ENCODE results near the gene TRIM14. TPM values are rescaled to one million over a fixed set of nuclear protein-coding genes. Genes with fewer than 3 reads are reported as not detected.

TRIM14 gene
- total RNA-seq, 4 donors from 2014 or later = 12.0 to 17.5 (median 16.3) TPM

DNA sequence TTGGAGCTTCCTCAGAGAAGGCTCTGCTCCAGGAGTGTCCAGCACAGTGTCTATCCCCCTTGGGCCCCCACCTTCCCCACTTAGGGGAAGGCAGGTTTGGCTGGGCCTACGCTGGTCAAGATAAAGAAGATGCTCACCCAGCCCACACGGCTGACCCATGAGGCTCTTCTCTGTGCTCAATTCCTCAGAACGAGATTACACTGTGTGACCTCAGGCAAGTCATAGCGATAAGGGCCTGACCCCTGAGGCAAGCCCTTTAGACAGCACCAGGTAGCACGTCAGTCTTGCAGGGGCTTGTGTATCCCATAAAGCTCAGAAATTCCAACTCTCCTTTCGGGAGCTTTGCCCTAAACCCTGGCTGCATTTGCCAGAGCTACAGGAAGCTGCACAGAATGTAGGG lies 40.8 kb upstream of the TRIM14 start:
- H3K4me3 ChIP-seq (ENCODE audit: low read depth, poor library complexity, severe bottlenecking) = no peak overlapping the region
- TF ChIP-seq, protein P1, sequence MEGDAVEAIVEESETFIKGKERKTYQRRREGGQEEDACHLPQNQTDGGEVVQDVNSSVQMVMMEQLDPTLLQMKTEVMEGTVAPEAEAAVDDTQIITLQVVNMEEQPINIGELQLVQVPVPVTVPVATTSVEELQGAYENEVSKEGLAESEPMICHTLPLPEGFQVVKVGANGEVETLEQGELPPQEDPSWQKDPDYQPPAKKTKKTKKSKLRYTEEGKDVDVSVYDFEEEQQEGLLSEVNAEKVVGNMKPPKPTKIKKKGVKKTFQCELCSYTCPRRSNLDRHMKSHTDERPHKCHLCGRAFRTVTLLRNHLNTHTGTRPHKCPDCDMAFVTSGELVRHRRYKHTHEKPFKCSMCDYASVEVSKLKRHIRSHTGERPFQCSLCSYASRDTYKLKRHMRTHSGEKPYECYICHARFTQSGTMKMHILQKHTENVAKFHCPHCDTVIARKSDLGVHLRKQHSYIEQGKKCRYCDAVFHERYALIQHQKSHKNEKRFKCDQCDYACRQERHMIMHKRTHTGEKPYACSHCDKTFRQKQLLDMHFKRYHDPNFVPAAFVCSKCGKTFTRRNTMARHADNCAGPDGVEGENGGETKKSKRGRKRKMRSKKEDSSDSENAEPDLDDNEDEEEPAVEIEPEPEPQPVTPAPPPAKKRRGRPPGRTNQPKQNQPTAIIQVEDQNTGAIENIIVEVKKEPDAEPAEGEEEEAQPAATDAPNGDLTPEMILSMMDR (IDR thresholded peaks at IDR 0.05) = no peak
- TF ChIP-seq POLR2A (IDR thresholded peaks at IDR 0.05) = no peak
- WGBS, 2 donors = 76 to 81% methylated on average over 6 of the region's 6 CpGs
- intact Hi-C loops (cut with DNase I; ENCODE audit: low total_unique reads) = no loop called here
- no peak for DNase-seq (ENCODE audit: low spot score in 2 of 2)

DNA sequence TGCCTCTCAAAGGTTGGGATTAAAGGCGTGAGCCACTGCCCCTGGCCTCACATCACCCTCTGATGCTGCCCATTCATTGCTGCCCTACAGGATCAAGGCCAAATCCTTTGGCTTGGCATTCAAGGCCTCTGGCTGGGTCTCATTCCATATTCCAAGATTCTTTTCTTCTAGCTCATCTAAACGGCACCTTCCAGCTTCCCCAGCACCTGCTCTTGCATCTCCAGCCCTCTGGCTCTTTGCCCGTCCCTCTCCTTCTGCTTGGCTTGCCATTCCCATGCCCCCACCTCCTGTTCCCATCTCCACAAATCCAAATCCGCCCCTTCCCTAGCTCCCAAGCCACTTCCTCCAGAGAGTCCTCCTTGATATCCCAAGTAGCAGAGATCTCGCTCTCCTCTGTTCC lies 40.3 kb upstream of the TRIM14 start:
- WGBS, 2 donors = 88 to 92% methylated on average over 5 of the region's 5 CpGs
- intact Hi-C loops (cut with DNase I; ENCODE audit: low total_unique reads) = no loop called here
- H3K4me3 ChIP-seq (ENCODE audit: low read depth, poor library complexity, severe bottlenecking) = no peak overlapping the region
- TF ChIP-seq, protein P1 (IDR thresholded peaks at IDR 0.05) = no peak
- no peak for TF ChIP-seq POLR2A (IDR thresholded peaks at IDR 0.05)
- DNase-seq (ENCODE audit: low spot score in 2 of 2) = no peak

DNA sequence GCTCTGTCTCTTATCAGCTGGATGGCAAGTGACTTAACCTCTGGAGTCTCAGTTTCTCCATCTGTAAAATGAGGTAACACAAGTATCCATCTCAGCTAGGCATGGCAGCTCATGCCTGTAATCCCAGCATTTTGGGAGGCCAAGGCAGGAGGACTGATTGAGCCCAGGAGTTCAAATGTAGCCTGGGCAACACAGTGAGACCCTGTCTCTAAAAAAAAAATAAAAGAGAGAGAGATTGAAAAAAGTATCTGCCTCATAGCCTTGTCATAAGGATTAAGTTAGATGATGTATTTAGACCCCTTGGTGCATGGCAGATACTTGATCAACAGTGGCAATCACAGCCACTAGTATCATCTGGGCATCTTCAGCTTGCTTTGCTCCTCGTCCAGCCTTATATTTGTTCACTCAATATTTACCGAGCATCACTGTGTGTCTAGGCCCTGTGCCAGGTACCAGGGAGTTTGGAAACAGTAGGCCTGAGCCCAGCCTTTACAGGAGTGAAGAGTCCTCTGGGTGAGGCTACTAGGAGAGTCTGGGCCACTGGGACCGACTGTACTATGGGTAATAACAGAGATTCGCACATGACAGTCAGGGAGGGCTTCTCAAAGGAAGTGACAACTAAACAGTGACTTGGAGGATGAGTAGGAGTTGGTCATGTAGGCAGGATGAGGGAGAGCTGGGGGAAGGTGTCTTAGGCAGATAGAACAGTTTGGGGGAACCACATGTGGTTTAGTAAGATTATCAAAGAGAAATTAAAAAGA lies 39.2 kb upstream of the TRIM14 start:
- no peak overlapping the region for H3K4me3 ChIP-seq (ENCODE audit: low read depth, poor library complexity, severe bottlenecking)
- intact Hi-C loops (cut with DNase I; ENCODE audit: low total_unique reads) = no loop called here
- WGBS, 2 donors = 85 to 88% methylated on average over 4 of the region's 4 CpGs
- DNase-seq (ENCODE audit: low spot score in 2 of 2) = no peak
- TF ChIP-seq POLR2A (IDR thresholded peaks at IDR 0.05) = no peak
- TF ChIP-seq, protein P1 (IDR thresholded peaks at IDR 0.05) = no peak

DNA sequence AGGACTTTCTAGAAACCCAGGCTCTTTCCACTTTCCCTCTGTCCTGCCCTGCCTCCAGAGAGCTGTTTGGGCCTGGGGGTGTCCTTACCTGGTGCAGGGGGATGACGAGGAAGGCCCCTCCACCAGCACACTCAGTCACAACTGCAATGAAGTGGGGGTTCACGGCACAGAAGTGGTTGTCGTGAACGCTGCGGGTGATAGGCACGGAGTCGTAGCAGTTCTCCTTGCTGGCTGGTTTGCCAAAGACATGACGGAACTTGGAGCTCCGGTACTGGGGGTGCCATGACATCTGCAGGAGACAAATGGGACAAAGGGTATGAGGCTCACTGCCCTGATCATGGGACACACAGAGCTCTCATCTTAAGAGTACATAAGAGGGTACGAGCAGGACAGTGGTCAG lies 38.4 kb upstream of the TRIM14 start:
- no peak for DNase-seq (ENCODE audit: low spot score in 2 of 2)
- intact Hi-C loops (cut with DNase I; ENCODE audit: low total_unique reads) = no loop called here
- 94 to 95% methylated on average over 10 of the region's 10 CpGs for WGBS, 2 donors
- TF ChIP-seq, protein P1 (IDR thresholded peaks at IDR 0.05) = no peak
- no peak for TF ChIP-seq POLR2A (IDR thresholded peaks at IDR 0.05)
- H3K4me3 ChIP-seq (ENCODE audit: low read depth, poor library complexity, severe bottlenecking) = no peak overlapping the region

DNA sequence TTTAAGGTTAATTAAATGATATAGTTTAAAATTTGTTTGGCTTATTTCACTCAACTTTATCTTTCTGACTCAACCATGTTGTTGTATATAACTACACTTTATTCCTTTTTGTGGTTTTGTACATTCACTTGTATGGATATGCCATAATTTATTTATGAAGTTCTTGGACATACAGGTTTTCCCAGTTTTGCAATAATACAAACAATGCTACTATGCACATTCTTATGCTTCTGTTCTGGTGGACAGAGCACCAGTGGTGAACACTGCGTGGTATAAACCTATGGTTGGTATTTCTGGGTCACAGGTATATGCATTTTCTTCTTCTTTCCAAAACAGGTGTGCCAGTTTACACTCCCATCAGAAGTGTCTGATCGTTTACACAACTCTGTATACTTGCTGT lies 35.7 kb upstream of the TRIM14 start:
- no peak for TF ChIP-seq POLR2A (IDR thresholded peaks at IDR 0.05)
- TF ChIP-seq, protein P1 (IDR thresholded peaks at IDR 0.05) = no peak
- no peak overlapping the region for H3K4me3 ChIP-seq (ENCODE audit: low read depth, poor library complexity, severe bottlenecking)
- intact Hi-C loops (cut with DNase I; ENCODE audit: low total_unique reads) = no loop called here
- 59 to 69% methylated on average over 2 of the region's 2 CpGs for WGBS, 2 donors
- no peak for DNase-seq (ENCODE audit: low spot score in 2 of 2)

DNA sequence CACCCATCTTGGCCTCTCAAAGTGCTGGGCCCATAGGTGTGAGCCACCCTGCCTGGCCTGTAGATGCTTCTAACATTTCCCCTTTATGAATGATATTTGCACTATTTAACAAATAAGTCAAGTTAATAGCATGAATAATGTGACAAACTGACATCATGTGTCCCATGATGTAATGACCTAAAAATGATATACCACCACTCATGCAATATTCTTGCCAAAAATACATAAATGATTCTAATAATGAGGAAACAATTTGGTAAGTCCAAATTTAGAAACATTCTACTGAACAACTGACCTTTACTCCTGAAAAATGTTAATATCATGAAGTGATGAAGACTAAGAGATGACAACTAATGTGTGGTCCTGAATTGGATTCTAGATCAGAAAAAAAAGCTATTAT lies 33.5 kb upstream of the TRIM14 start:
- H3K4me3 ChIP-seq (ENCODE audit: low read depth, poor library complexity, severe bottlenecking) = no peak overlapping the region
- intact Hi-C loops (cut with DNase I; ENCODE audit: low total_unique reads) = no loop called here
- DNase-seq (ENCODE audit: low spot score in 2 of 2) = no peak
- TF ChIP-seq, protein P1 (IDR thresholded peaks at IDR 0.05) = no peak
- TF ChIP-seq POLR2A (IDR thresholded peaks at IDR 0.05) = no peak

All from lower leg skin (tissue), 4 donors.